Measurements from ENCODE around the gene MRPL23.

The MRPL23 gene

DNA sequence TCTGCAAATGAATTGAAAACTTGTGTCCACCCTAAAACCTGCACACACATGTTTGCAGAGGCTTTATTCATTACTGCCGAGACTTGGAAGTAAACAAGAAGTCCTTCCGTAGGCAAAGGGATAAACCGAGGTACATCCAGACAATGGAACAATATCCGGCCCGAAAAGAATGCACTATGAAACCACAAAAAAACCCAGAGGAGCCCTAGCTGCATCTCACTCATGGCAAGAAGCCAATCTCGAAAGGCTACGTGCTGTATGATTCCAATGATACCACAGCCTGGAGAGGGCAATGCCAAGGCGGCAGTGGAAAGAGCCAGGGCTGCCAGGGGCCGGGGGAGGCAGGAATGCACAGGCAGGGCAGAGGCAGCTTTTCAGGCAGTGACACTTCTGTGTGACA, 3.2 kb upstream of the MRPL23 start:
- no peaks in the 10 kb centered on the region for H3K36me3 ChIP-seq
- H3K4me2 ChIP-seq, result peak overlapping the region in 4 of 11 experiments; percentile 8 to 29 (median 14); a peak in 5 of 22 replicates
- no peaks in the 10 kb centered on the region for H4K20me1 ChIP-seq
- H3K27ac ChIP-seq, result no peak overlapping the region
- no peaks in the 10 kb centered on the region for H3K9me3 ChIP-seq (replicated peaks in 1 of 11)
- H3K9ac ChIP-seq, result no peak overlapping the region
- H3K4me1 ChIP-seq, result peaks cover 0 to 21% (median 17%) of the 10 kb centered on the region in 10 experiments; a peak in 15 of 20 replicates
- no peaks in the 10 kb centered on the region for H3K27me3 ChIP-seq
- TF ChIP-seq Cebpa-rat (IDR thresholded peaks at IDR 0.05), result no peak
- no peak overlapping the region for H3K4me3 ChIP-seq

DNA sequence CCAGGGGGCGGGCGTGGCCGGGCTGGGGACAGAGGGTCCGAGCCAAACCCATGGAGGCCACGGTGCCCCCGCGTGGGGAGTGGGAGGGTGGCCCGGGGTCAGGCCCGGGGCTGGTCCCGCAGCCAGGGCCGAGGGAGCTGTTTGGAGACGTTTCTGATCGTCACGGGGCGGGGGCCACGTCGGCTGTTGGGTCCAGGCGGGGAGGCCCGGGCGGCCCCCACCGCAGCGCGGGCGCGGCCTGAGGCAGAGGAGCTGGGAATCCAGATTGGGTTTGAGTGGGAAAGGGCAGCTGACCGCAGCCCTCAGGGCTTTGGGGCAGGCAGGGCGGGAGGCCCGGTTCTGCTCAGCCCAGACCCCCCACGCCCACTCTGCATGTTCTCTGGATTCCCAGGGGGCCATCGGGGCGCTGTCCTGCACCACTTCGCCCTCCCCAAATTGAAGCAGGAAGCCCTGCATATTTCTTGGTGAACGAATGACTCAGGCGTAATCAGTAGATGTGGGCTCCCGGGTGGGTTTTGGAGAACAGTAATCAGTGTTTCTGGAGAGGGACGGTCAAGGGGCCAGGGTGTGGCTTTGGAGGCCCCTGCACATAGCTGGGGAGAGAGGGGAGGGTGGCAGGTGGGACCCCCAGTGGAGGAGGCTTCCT, 583 bp downstream of the MRPL23 start:
- Histone ChIP-seq H4K20me1 (no peaks in the 10 kb centered on the region), H3K4me2 (no peak overlapping the region), H3K9ac (no peak overlapping the region), H3K4me1 (peaks cover 0 to 12% (median 8%) of the 10 kb centered on the region in 10 experiments; a peak in 13 of 20 replicates), H3K27ac (no peak overlapping the region), H3K36me3 (no peaks in the 10 kb centered on the region), H3K4me3 (no peak overlapping the region), H3K27me3 (no peaks in the 10 kb centered on the region), H3K9me3 (replicated peaks in 1 of 11) (no peaks in the 10 kb centered on the region)
- TF ChIP-seq Cebpa-rat (IDR thresholded peaks at IDR 0.05), result no peak

DNA sequence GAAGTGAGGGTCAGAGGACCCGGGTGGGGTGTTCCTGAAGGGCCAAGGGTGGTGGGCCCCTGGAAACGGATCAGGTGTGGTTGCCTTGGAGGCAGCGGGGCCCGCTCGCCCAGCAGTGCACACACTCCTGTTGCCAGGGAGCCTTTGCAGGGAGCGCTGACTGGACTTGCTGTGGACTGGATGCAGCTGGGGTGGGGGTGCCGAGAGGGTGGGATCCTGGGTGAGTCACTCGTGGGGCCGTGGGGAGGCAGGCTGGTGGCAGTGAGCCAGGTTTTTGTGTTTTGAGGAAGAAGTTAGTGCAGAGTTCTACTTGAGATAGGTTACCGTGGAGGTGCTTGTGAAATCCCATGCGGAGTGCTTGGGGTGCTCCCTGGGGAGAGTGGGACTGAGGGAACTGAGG, 1.3 kb downstream of the MRPL23 start:
- H3K9ac ChIP-seq, result no peak overlapping the region
- no peaks in the 10 kb centered on the region for H3K27me3 ChIP-seq
- no peak overlapping the region for H3K4me2 ChIP-seq
- no peaks in the 10 kb centered on the region for H3K9me3 ChIP-seq (replicated peaks in 1 of 11)
- TF ChIP-seq Cebpa-rat (IDR thresholded peaks at IDR 0.05), result no peak
- no peak overlapping the region for H3K4me3 ChIP-seq
- peaks cover 0 to 10% (median 7%) of the 10 kb centered on the region in 10 experiments; a peak in 13 of 20 replicates for H3K4me1 ChIP-seq
- H3K27ac ChIP-seq, result no peak overlapping the region
- H4K20me1 ChIP-seq, result no peaks in the 10 kb centered on the region
- H3K36me3 ChIP-seq, result no peaks in the 10 kb centered on the region

DNA sequence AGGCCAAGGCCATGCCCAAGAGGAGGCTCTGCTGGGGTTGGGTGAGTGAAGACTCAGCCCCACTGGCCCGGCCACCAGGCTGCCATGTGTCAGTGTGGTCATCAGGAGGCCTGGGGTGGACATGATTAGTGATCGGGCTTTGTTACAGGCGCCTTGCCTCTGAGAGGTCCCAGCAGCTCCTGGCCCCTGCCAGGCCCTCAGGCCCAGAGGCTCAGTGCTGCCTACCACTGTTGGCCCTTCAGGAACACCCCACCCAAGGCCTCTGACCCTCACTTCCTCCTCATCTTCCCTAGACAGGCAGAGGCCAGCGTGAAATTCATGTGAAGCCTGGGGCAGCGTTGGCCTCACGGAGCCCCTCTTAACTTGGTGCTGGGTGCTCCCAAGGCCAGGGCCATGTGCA, 2.2 kb downstream of the MRPL23 start:
- Histone ChIP-seq H3K27me3 (no peaks in the 10 kb centered on the region), H3K9ac (no peak overlapping the region), H3K4me2 (no peak overlapping the region), H3K36me3 (no peaks in the 10 kb centered on the region), H4K20me1 (no peaks in the 10 kb centered on the region), H3K4me1 (peaks cover 0 to 1% (median 0%) of the 10 kb centered on the region in 10 experiments; a peak in 3 of 20 replicates), H3K27ac (no peak overlapping the region), H3K4me3 (no peak overlapping the region), H3K9me3 (replicated peaks in 1 of 11) (no peaks in the 10 kb centered on the region)
- no peak for TF ChIP-seq Cebpa-rat (IDR thresholded peaks at IDR 0.05)

DNA sequence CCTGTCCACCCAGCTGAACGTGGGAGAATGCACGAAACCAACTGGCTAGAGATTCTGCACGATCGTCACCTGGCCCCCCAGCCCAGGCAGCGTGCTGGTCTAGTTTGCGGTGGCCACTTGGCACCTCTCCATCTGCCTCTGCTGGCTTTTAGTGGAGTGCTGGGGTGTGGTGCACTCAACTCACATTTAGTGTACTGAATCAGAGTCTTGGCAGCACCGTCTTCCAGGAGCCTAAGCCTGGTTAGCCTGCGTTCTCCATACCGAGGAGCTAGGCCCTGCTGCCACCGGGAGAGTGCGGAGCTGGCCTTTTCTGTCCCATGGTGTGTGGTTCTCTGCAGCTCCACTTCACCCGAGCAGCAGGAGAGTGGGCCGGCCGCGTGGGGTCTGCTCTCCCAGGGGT, 2.8 kb downstream of the MRPL23 start:
- Histone ChIP-seq H3K4me3 (no peak overlapping the region), H4K20me1 (no peaks in the 10 kb centered on the region), H3K4me2 (no peak overlapping the region), H3K4me1 (no peaks in the 10 kb centered on the region), H3K27me3 (no peaks in the 10 kb centered on the region), H3K9ac (no peak overlapping the region), H3K27ac (no peak overlapping the region), H3K36me3 (no peaks in the 10 kb centered on the region), H3K9me3 (replicated peaks in 1 of 11) (no peaks in the 10 kb centered on the region)
- no peak for TF ChIP-seq Cebpa-rat (IDR thresholded peaks at IDR 0.05)

DNA sequence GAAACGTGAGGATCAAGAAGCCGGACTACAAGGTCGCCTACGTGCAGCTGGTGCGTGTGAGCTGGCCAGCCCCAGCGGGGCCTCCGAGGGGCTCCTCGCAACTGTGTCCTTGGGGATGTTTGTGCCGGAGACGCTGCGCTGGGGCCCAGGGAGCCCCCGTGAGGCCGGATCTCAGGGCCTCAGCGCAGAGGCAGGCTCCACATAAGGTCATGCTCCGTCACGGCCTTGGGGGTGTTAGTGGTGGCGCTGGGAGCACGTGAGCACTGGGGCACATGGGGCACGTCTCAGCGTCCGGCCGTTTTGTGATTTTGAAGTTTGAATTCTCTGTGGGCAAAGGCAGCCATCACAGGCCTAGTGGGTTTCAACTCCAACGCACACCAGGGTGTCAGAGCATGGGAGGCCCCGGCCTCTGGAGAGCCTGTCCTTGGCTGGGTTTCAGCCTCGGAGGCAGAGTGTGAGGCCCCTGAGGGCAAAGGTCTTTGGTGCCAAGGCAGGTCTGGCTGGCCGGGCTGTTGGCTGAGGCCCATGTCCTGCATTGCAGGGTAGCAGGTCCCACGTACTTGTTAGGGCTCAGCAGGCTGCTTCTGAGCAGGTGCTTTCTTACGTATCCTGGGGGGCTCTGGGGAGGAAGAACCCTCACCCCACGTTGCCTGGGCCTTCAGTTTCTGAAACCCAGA, 5.8 kb downstream of the MRPL23 start:
- Histone ChIP-seq H3K9me3 (replicated peaks in 1 of 11) (no peaks in the 10 kb centered on the region), H3K36me3 (no peaks in the 10 kb centered on the region), H3K4me2 (no peak overlapping the region), H3K4me1 (no peaks in the 10 kb centered on the region), H3K27me3 (no peaks in the 10 kb centered on the region), H3K9ac (no peak overlapping the region), H3K4me3 (no peak overlapping the region), H4K20me1 (no peaks in the 10 kb centered on the region), H3K27ac (no peak overlapping the region)
- TF ChIP-seq Cebpa-rat (IDR thresholded peaks at IDR 0.05), result no peak

DNA sequence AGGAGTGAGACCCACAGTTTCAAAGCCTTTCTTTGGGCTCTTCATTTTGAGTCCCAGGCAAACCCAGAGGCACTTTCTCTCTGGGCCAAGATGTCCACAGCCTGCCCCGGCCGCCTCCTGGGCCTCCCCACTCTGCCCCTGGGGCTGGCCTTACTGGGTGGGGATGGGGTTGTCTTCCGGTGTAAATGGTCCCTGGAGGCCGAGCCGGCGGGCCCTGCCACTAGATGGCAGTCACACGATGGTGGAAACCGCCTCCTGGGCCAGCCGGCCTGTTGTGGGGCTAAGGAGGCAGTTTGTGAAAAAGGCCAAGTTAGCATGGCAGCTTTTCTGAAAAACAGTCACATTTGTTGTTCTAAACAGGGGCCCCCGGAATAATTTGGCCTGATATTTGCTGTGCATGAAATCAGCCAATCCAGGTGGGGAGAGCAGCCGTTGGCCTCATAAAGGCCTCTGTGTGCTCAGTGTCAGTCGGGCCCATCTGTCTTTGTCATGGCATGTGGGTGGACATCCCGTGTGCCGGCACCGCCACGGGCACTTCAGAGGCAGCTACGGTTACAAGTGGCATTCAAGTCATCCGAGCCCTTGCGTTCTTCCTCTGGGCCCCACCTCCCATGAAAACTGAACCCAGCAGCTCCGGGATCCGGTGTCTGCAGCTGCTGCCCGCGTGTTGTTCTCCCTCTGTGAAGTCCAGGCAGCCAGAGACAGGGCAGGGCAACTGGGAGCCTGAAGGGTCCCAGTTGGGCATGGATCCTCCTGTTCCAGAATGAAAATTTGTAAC, 6.5 kb downstream of the MRPL23 start:
- H3K36me3 ChIP-seq, result no peaks in the 10 kb centered on the region
- no peak overlapping the region for H3K9ac ChIP-seq
- no peak overlapping the region for H3K4me3 ChIP-seq
- no peaks in the 10 kb centered on the region for H3K27me3 ChIP-seq
- H3K4me2 ChIP-seq, result no peak overlapping the region
- H3K4me1 ChIP-seq, result no peaks in the 10 kb centered on the region
- TF ChIP-seq Cebpa-rat (IDR thresholded peaks at IDR 0.05), result no peak
- no peaks in the 10 kb centered on the region for H4K20me1 ChIP-seq
- H3K9me3 ChIP-seq (replicated peaks in 1 of 11), result no peaks in the 10 kb centered on the region
- H3K27ac ChIP-seq, result no peak overlapping the region

DNA sequence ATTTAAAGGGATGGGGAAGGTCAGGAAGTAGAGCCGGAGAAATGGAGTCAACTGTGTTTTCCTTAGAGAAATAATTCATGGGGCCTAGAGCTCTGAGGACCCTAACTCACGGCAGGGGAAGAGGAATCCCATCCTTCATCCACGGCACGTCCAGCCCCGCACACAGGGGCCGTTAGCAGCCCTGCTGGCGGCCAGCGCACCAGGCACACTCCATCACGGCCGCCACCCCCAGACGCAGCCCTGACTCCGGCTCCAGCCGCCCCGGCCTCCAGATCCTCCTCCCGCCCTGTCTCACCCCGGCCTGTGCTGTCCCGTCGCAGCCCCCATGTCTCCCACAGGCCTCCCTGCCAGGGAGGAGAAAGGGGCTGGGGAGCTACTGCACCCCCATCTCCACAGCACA, 11.2 kb downstream of the MRPL23 start:
- Histone ChIP-seq H4K20me1 (no peaks in the 10 kb centered on the region), H3K4me3 (no peak overlapping the region), H3K9me3 (replicated peaks in 1 of 11) (no peaks in the 10 kb centered on the region), H3K4me2 (no peak overlapping the region), H3K9ac (no peak overlapping the region), H3K27me3 (no peaks in the 10 kb centered on the region), H3K36me3 (no peaks in the 10 kb centered on the region), H3K27ac (no peak overlapping the region), H3K4me1 (no peaks in the 10 kb centered on the region)
- no peak for TF ChIP-seq Cebpa-rat (IDR thresholded peaks at IDR 0.05)

DNA sequence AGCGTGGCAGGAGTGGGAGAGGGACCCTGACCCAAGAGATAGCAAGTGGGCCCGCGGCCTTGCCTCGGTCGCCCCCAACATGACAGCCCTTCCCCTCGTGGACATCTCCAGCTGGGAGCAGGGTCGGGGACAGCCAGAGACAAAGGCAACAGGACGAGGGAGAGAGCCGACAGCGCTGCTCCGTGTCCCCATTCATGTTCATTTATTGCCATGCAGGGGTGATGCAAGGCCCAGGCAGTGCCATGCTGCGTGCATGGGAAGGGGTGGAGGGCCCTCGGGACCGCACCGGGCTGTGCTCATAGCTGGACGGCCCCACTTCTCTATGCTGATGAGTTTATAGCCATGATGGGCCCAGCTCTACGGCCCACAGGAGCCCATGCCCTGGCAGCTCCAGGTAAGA, 12.7 kb downstream of the MRPL23 start:
- TF ChIP-seq Cebpa-rat (IDR thresholded peaks at IDR 0.05), result no peak
- Histone ChIP-seq H3K4me2 (no peak overlapping the region), H4K20me1 (no peaks in the 10 kb centered on the region), H3K9ac (no peak overlapping the region), H3K27ac (no peak overlapping the region), H3K27me3 (no peaks in the 10 kb centered on the region), H3K4me1 (no peaks in the 10 kb centered on the region), H3K36me3 (no peaks in the 10 kb centered on the region), H3K9me3 (replicated peaks in 1 of 11) (no peaks in the 10 kb centered on the region), H3K4me3 (no peak overlapping the region)

All from BLaER1 treated with 17β-estradiol and CSF1 and Interleukin-3, amounts not matched to agents 10 nM and 100 nM (cell line).